Mammary epithelial cell (primary cell): Measurements from ENCODE around the gene ITPRIPL2.

Experiments
- CTCF ChIP-seq, 2 donors: IDR thresholded peaks in 1 of 2; conservative IDR thresholded peaks in 1 of 2; 2 replicates each; pipeline ENCODE4 v1.5.1; 2011 to 2012; ENCODE audit warnings: inconsistent platforms in 2 of 2, low read length in 2 of 2, mild to moderate bottlenecking in 2 of 2, control low read depth in 1 of 2, low read depth in 1 of 2; ENCODE audit not compliant: insufficient read depth in 1 of 2; ENCODE audit errors: extremely low read depth in 1 of 2
- EZH2 ChIP-seq: IDR thresholded peaks from 2 replicates; pipeline ENCODE4 v1.6.1; 2012; ENCODE audit warnings: low read length, inconsistent platforms, borderline replicate concordance

- no peak for TF ChIP-seq EZH2
- no peak for TF ChIP-seq CTCF (conservative IDR thresholded peaks at IDR 0.05 in 1 of 2, IDR thresholded peaks at IDR 0.05 in 1 of 2; ENCODE audit: extremely low read depth in 1 of 2, insufficient read depth in 1 of 2, low read depth in 1 of 2, low read length in 2 of 2)
These were observed 56.4 kb downstream of the ITPRIPL2 start for GRCh38 chr16:19170043-19170655.
